ENCODE data around the gene NINJ2.
"Not testable (repeated sequence)": the region's sequence is repeated elsewhere in the genome, so short reads cannot be mapped to it uniquely, and the experiment has no call there.

NINJ2 gene

GRCh38 chr12:644818-645552 is 18.3 kb downstream of the NINJ2 start:
- TF ChIP-seq, protein P1, sequence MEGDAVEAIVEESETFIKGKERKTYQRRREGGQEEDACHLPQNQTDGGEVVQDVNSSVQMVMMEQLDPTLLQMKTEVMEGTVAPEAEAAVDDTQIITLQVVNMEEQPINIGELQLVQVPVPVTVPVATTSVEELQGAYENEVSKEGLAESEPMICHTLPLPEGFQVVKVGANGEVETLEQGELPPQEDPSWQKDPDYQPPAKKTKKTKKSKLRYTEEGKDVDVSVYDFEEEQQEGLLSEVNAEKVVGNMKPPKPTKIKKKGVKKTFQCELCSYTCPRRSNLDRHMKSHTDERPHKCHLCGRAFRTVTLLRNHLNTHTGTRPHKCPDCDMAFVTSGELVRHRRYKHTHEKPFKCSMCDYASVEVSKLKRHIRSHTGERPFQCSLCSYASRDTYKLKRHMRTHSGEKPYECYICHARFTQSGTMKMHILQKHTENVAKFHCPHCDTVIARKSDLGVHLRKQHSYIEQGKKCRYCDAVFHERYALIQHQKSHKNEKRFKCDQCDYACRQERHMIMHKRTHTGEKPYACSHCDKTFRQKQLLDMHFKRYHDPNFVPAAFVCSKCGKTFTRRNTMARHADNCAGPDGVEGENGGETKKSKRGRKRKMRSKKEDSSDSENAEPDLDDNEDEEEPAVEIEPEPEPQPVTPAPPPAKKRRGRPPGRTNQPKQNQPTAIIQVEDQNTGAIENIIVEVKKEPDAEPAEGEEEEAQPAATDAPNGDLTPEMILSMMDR (IDR thresholded peaks at IDR 0.05; ENCODE audit: borderline replicate concordance, insufficient read depth, low read depth, low read length) = no peak
- H3K4me3 ChIP-seq (ENCODE audit: low read depth, low read length) = no peak overlapping the region

DNA sequence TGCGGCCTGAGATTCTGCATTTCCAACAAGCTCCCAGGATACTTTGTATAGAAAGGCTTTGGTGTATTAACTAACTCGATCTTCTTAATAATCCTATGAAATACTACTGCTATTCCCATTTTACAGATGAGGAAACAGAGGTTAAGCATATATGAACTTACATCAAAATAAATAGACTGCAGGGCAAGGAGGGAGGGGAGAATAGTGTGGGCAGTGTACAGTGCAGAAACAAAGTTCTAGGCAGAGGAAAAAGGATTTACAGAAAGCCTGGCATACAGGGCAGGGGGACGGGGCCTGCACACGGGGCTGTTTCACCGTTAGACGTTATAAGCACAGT is 19.0 kb downstream of the NINJ2 start:
- TF ChIP-seq, protein P1 (IDR thresholded peaks at IDR 0.05; ENCODE audit: borderline replicate concordance, insufficient read depth, low read depth, low read length) = no peak
- peak overlapping the region; percentile 85 for H3K4me3 ChIP-seq (ENCODE audit: low read depth, low read length)

DNA sequence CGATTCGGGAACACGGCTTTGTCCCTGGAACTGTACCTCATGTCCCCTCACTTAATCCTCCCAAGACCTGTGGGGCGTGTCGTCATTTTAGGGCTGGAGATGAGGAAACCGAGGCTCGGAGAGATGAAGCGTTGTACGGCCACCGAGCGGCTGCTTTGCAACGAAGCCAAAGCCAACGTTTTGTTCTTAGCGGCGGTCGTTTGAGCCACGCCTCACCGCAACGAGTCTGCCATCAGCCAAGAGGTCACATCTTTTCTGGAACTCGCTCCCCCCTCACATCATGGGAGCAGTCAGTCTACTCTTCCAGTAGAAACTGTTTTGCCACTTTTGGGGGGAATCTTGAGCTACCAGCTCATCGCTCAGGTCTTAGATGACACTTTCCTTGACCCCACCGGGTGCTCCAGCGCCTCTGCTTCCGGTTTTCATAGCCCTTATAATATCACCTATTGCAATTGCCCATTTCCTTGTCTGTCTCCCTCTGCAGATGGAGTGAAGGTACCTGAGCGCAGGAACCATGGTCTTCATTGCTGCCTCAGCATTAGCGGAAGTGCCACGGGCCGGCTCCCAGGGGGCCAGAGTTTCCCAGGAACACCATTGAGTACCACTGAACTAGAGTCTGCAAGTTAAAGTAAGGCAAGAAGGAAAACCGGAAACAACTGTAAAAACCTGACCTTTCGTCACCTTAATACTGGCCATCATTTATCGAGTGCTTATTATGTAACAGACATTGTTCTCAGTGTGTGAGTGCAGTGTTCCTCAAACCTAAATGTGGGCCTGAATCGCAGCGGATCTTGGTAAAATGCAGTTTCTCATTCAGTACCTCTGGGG is 19.6 kb downstream of the NINJ2 start:
- H3K4me3 ChIP-seq (ENCODE audit: low read depth, low read length) = peak overlapping the region; percentile 85
- TF ChIP-seq, protein P1 (IDR thresholded peaks at IDR 0.05; ENCODE audit: borderline replicate concordance, insufficient read depth, low read depth, low read length) = no peak

GRCh38 chr12:642633-643474 is 20.4 kb downstream of the NINJ2 start:
- peak overlapping the region; percentile 85 for H3K4me3 ChIP-seq (ENCODE audit: low read depth, low read length)
- TF ChIP-seq, protein P1 (IDR thresholded peaks at IDR 0.05; ENCODE audit: borderline replicate concordance, insufficient read depth, low read depth, low read length) = peak; percentile 62

- H3K4me3 ChIP-seq (ENCODE audit: low read depth, low read length) = not testable (repeated sequence)
These were observed 21.9 kb downstream of the NINJ2 start for GRCh38 chr12:641321-641720.

- no peak overlapping the region for H3K4me3 ChIP-seq (ENCODE audit: low read depth, low read length)
- TF ChIP-seq, protein P1 (IDR thresholded peaks at IDR 0.05; ENCODE audit: borderline replicate concordance, insufficient read depth, low read depth, low read length) = no peak
These were observed 22.5 kb downstream of the NINJ2 start for GRCh38 chr12:640773-641172.

DNA sequence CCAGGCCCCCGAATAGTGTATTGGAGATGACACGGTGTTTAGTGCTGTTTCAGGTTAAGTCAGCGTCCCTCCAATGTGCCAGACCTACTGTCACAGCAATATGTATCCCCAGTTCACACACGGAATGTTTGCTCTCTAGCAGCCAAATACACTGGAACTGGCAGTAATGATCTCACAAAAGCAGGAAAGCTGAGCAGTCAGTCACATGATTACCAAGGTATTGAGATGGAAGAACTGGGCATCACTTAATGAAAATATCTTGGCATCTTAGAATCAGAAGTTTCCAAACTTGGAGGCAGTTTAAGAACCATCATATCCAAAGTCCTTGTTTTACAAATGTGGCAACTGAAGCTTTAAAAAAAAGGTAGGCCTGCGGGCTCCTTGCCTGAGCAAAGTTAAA is 23.3 kb downstream of the NINJ2 start:
- TF ChIP-seq, protein P1 (IDR thresholded peaks at IDR 0.05; ENCODE audit: borderline replicate concordance, insufficient read depth, low read depth, low read length) = no peak
- no peak overlapping the region for H3K4me3 ChIP-seq (ENCODE audit: low read depth, low read length)

Measured in GM12875 (cell line).